ENCODE data around the gene CDH12.

GRCh38 chr5:22070186-22070728, 782.9 kb downstream of the CDH12 start:
- TF ChIP-seq, protein P1, sequence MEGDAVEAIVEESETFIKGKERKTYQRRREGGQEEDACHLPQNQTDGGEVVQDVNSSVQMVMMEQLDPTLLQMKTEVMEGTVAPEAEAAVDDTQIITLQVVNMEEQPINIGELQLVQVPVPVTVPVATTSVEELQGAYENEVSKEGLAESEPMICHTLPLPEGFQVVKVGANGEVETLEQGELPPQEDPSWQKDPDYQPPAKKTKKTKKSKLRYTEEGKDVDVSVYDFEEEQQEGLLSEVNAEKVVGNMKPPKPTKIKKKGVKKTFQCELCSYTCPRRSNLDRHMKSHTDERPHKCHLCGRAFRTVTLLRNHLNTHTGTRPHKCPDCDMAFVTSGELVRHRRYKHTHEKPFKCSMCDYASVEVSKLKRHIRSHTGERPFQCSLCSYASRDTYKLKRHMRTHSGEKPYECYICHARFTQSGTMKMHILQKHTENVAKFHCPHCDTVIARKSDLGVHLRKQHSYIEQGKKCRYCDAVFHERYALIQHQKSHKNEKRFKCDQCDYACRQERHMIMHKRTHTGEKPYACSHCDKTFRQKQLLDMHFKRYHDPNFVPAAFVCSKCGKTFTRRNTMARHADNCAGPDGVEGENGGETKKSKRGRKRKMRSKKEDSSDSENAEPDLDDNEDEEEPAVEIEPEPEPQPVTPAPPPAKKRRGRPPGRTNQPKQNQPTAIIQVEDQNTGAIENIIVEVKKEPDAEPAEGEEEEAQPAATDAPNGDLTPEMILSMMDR (IDR thresholded peaks at IDR 0.05; ENCODE audit: extremely low read depth in 1 of 2, insufficient read depth in 1 of 2, low read depth in 1 of 2, low read length in 2 of 2) = no peak
- TF ChIP-seq MAX (IDR thresholded peaks at IDR 0.05; ENCODE audit: insufficient read depth, insufficient read length) = no peak
- TF ChIP-seq EZH2 (IDR thresholded peaks at IDR 0.05; ENCODE audit: borderline replicate concordance, low read depth, low read length, severe bottlenecking) = no peak

Measured in endothelial cell of umbilical vein (primary cell).